ENCODE data around the gene VLDLR.

VLDLR gene

GRCh38 chr9:2621722-2622460 is at the start of gene VLDLR:
TSS of gene VLDLR (plus strand) at chr9:2621787. CDS start at chr9:2622190, 403 bp downstream.
- DNase-seq (ENCODE audit: low read depth in 3 of 3): peak in 1 of 3 experiments; percentile 6

DNA sequence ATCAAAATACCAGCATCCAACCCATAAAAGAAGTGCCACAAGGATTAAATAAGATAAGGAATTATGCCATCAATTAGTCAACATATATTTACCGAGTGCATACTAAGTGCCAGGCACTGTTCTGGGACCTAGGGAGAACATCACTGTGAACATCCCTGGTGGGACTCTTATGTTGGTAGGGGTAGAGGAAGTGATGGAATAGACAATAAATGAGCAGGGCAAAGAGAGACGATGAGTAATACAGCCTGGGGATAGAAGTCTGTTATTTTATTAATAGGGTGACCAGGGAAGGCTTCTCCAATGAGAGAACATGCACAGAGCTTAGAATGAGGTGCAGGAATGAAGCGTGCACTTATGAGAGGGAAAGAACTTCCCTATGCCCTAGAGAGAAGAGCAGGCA is 47.4 kb upstream of the VLDLR start:
- no peak for DNase-seq (ENCODE audit: low read depth in 3 of 3)

- DNase-seq (ENCODE audit: low read depth in 3 of 3): no peak
These were observed 45.0 kb upstream of the VLDLR start for GRCh38 chr9:2576631-2577030.

DNA sequence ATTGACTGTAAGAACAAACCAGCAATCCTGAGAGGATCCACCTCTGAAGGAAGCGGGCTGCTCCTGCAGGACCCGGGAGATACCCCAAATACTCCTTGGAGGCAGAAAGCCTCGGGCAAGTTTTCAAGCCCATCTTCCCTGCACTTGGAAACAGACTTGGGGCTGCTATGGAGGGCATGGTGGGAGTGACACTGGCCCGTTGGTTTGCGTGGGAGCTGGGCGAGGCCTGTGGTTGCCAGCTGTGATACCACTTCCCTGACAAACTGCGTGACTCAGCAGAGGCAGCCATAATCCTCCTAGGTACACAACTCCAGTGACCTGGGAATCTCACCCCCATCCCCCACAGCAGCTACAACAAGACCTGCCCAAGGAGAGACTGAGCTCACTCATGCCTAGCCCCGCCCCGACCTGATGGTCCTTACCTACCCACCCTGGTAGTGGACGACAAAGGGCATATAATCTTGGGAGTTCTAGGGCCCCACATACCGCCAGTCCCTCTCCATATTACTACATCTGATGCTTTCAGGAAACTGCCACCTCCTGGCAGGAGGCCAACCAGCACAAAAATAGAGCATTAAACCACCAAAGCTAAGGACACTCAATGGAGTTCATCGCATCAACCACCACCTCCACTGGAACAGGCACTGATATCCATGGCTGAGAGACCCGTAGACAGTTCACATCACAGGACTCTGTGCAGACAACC is 38.1 kb upstream of the VLDLR start:
- DNase-seq (ENCODE audit: low read depth in 3 of 3): no peak

DNA sequence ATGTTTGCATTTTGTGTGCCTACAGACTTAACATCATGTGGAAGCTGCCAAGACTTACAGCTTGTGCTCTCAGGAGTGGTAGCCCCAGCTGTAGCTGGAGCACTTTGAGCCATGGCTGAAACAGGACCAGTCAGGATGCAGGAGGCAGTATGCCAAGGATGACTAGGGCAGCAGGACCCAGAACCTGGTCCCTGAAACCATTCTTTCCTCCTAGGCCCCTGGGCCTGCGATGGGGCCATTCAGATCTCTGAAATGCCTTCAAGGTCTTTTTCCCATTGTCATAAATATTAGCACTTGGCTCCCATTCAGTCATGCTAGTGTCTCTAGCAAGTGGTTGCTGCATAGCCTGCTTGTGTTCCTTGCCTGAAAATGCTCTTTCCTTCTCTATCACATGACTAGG is 29.6 kb upstream of the VLDLR start:
- DNase-seq (ENCODE audit: low read depth in 3 of 3): no peak

DNA sequence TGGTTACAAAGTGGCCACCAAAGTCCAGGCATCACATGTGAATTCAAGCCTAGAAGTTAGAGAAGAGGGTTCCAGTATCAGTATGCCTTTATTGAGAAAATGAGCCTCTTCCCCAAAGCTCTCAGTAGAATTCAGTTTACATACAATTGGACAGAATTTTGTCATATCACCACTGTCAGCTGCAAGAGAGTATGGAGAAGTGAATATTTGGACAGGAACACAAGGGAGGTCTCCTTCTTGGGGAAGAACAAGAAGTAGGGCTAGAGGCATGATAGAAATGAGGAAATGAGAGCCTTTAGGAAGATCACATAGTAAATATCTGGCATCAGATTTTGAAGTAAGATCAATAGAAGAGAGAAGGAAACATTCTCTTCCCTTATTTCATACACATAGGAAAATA is 27.8 kb upstream of the VLDLR start:
- DNase-seq (ENCODE audit: low read depth in 3 of 3): no peak

DNA sequence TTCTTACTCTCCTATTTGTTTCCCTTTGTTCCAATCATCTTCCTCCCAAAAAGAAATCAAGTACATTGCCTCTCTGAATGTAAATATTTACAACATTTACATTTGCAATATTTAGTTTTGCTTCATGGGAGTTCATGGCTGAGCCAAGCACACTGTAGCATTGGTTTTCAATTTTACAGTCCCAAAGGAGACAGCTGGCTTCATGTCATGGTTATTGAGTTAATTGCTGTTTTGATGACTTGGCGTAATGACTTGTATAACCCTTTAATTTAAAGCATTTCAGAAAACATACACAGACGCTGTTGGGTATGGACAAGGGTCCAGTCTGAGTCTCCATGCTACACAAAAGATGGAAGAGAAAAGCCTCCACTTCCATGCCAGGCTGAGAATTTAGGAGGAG is 25.6 kb upstream of the VLDLR start:
- no peak for DNase-seq (ENCODE audit: low read depth in 3 of 3)

- DNase-seq (ENCODE audit: low read depth in 3 of 3): no peak
These were observed 24.1 kb upstream of the VLDLR start for GRCh38 chr9:2597483-2597882.

- DNase-seq (ENCODE audit: low read depth in 3 of 3): no peak
These were observed 21.7 kb upstream of the VLDLR start for GRCh38 chr9:2599896-2600295.

DNA sequence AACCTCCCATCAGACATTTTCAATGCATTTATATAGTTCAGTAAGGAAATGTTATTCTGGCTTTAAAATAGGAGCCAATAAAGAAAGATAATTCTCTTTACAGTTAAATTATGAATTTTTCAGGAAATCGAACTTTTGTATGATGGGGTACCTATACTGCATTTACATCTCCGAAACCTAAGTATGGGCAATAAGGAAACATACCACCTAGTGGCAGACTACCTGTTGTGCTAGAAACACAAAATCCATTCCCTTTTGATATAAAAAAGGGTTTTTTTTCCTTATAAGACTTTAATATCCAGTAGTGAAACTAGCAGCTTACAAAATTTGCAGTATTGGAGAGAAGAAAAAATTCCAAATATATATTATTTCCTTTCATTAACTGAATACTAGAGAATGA is 21.3 kb upstream of the VLDLR start:
- no peak for DNase-seq (ENCODE audit: low read depth in 3 of 3)

DNA sequence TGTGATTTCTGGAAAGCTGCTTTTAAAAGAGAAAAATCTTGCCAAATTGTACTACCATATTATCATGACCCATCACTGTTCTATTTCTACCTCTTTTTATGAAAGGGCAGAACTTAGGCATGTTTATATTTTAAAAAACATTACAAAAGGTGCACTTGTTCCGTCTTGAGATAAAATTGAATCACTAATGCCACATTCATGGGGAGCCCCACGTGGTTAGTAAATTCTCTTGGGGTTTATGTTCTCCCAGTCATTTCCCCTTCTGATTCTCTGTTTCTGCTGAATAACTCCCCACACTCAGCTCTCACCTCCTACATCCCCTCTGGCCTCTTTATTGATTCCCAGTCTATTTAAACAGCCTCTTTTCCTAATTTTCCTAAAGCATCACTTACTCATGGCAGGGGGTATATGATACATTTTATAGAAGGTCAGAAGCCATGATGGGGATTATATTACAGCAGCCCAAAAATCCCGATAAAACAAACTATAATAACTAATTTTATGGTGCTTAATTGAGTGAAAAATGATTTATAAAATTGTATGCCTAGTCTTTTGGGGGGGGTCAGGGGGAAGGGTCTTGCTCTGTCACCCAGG is 19.7 kb upstream of the VLDLR start:
- no peak for DNase-seq (ENCODE audit: low read depth in 3 of 3)

GRCh38 chr9:2602704-2603116 is 18.9 kb upstream of the VLDLR start:
- DNase-seq (ENCODE audit: low read depth in 3 of 3): no peak

- no peak for DNase-seq (ENCODE audit: low read depth in 3 of 3)
These were observed 18.0 kb upstream of the VLDLR start for GRCh38 chr9:2603621-2604020.

GRCh38 chr9:2605246-2605645 is 16.3 kb upstream of the VLDLR start:
- no peak for DNase-seq (ENCODE audit: low read depth in 3 of 3)

DNA sequence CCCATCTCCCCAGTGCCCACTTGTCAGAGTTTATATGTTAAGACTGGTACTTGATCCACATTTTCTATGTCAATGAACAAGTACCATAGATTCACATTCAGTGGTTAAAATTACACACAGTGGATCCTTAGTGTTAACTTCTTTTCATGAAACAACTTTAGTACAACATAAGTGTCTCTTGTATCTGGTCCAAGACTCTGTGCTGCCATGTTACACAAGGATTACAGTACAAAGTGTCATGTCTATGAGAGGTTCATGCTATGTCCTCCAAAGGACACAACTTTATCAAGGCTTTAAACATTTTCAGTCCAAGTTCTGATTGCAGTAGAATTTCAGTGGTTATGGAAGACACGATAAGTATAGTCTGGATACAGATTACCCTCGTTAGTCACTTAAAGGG is 13.3 kb upstream of the VLDLR start:
- no peak for DNase-seq (ENCODE audit: low read depth in 3 of 3)

DNA sequence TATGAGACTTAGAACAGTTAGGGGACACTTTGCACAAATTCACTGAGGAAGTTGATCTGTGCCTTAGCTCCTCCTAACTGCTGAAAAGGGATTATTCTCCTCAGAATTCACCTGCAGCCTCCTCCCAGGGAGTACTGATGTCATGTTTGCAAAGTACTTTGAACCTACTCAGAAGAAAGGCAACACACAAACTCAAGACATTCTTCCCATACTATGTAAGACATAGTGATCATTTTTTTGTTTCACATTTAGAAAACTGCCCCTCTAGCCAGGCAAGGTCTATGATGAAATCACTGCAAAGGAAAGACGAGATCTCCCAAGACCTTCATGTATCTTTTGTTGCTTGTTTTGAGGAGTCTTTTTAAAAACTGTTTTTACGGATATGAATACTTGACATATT is 10.6 kb upstream of the VLDLR start:
- no peak for DNase-seq (ENCODE audit: low read depth in 3 of 3)

DNA sequence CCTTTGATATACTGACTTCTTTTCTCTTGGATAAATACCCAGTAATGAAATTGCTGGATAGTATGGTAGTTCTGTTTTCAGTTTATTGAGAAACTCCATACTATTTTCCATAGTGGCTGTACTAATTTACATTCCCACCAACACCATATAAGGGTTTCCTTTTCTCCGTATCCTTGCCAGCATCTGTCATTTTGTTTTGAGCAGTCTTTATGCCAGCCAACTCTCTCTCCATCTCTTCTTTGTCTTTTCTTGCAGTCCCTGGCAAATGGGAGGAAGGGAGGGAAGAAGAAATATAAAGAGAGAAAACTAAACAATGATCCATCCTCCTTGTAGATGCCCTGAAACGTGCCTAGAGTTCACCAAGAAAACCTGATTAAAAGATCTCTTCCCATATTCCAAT is 9.6 kb upstream of the VLDLR start:
- no peak for DNase-seq (ENCODE audit: low read depth in 3 of 3)

DNA sequence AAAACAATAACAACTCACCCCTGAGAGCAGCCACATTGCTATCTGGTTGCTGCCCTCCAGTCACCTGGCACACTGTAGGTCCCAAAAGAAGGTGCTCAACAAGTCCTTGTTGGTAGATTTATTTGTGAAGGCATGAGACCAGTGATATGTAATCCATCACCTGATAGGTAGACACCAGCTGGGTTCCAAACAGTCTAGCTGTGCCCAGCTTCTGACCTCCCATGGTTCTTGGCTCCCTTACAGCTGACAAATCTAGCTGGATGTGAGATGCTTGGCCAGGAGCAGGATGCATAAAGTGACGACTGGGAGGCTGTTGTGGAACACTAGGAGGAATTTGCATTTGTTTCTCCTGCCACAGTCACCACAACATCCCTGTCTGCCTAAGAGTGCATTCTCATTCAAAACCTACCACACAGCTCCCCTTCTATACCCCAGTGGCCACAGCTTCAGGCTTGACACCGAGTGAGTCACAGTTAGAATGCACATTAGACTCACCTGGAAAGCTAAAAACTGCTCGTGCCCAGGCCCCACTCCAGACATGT is 7.8 kb upstream of the VLDLR start:
- no peak for DNase-seq (ENCODE audit: low read depth in 3 of 3)

- no peak for DNase-seq (ENCODE audit: low read depth in 3 of 3)
These were observed 6.1 kb upstream of the VLDLR start for GRCh38 chr9:2615497-2615896.

DNA sequence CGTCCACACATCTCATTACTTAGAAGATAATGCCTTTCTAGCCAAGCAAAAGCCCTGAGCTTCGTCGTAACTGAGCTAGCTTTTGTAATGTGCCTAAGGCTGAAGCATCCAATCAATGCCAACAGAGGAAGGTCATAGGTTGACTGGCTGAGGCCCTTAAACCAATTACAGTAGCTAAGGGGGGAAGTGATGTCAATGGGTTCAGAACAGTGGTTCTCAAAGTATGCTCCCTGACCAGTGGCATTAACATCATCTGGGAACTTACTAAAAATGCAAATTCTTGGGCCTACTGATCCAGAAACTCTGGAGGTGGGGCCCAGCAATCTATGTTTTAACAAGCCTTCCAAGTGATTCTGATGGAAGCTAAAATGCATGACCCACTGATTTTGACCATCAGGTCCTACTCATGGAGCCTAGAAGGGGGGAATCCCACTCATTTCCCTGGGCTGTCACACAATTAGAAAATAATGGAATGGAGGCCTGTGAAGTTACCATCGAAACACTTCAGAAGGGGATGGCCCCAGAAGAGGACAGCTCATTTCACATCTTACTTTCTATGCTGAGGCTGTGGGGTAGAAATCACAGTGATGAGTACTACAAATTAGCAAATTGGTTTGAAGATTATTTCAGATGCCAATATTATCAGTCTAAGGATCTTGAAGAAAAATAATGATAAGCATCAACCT is 4.8 kb upstream of the VLDLR start:
- no peak for DNase-seq (ENCODE audit: low read depth in 3 of 3)

- no peak for DNase-seq (ENCODE audit: low read depth in 3 of 3)
These were observed 3.3 kb upstream of the VLDLR start for GRCh38 chr9:2618289-2618688.
